ENCODE results near the gene SOX5.

DNA sequence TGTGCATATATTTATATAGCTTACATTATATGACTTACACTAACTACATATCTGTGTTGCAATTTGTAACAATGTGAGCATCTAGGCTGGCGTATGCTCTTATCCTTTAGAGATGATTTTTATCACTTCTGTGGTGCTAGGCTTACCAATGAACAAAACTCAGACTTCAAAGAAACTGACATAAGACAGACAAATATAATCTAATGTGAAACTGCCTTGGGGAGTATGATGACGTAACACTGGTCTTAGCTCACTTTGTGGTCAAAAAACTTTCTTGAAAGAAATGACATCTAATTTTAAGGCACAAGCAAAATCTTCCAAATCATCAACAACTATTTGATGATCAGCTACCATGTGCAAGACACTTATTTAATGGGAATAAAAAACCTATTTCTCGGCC lies 50.0 kb downstream of the SOX5 start:
- TF ChIP-seq EZH2 (IDR thresholded peaks at IDR 0.05; ENCODE audit: low read depth, unreplicated experiment), result no peak
- no peak for TF ChIP-seq REST (IDR thresholded peaks at IDR 0.05; ENCODE audit: unreplicated experiment)
- TF ChIP-seq, protein P1, sequence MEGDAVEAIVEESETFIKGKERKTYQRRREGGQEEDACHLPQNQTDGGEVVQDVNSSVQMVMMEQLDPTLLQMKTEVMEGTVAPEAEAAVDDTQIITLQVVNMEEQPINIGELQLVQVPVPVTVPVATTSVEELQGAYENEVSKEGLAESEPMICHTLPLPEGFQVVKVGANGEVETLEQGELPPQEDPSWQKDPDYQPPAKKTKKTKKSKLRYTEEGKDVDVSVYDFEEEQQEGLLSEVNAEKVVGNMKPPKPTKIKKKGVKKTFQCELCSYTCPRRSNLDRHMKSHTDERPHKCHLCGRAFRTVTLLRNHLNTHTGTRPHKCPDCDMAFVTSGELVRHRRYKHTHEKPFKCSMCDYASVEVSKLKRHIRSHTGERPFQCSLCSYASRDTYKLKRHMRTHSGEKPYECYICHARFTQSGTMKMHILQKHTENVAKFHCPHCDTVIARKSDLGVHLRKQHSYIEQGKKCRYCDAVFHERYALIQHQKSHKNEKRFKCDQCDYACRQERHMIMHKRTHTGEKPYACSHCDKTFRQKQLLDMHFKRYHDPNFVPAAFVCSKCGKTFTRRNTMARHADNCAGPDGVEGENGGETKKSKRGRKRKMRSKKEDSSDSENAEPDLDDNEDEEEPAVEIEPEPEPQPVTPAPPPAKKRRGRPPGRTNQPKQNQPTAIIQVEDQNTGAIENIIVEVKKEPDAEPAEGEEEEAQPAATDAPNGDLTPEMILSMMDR (conservative IDR thresholded peaks at IDR 0.05; ENCODE audit: low read depth in 2 of 2), result no peak
- no peak for TF ChIP-seq POLR2AphosphoS5 (IDR thresholded peaks at IDR 0.05; ENCODE audit: low read depth)
